Cortex of kidney (tissue), 1 donor: ENCODE data around the gene RNF103.
"Not testable (repeated sequence)": the region's sequence is repeated elsewhere in the genome, so short reads cannot be mapped to it uniquely, and the experiment has no call there.

Source experiments
- DNase-seq: peaks from one replicate; lab custom pipeline; 2025; lab: John Stamatoyannopoulos, UW

The RNF103 gene

GRCh38 chr2:86625096-86625495 is 1.4 kb upstream of the RNF103 start:
- no peak for DNase-seq

GRCh38 chr2:86624267-86624547 is 542 bp upstream of the RNF103 start:
- no peak for DNase-seq

GRCh38 chr2:86623043-86623493 is 597 bp downstream of the RNF103 start:
- DNase-seq = no peak

GRCh38 chr2:86622519-86623042 is 1.1 kb downstream of the RNF103 start:
- no peak for DNase-seq

- DNase-seq = no peak
These were observed 2.3 kb downstream of the RNF103 start for GRCh38 chr2:86621280-86621943.

GRCh38 chr2:86617738-86618137 is 5.9 kb downstream of the RNF103 start:
- DNase-seq = no peak

GRCh38 chr2:86617153-86617552 is 6.5 kb downstream of the RNF103 start:
- no peak for DNase-seq

GRCh38 chr2:86616502-86616901 is 7.2 kb downstream of the RNF103 start:
- no peak for DNase-seq

- no peak for DNase-seq
These were observed 8.1 kb downstream of the RNF103 start for GRCh38 chr2:86615596-86615995.

GRCh38 chr2:86613515-86613914 is 10.2 kb downstream of the RNF103 start:
- no peak for DNase-seq

- DNase-seq = no peak
These were observed 12.8 kb downstream of the RNF103 start for GRCh38 chr2:86610871-86611270.

GRCh38 chr2:86608832-86609410 is 14.7 kb downstream of the RNF103 start:
- DNase-seq = no peak

- no peak for DNase-seq
These were observed 19.8 kb downstream of the RNF103 start for GRCh38 chr2:86603905-86604304.

GRCh38 chr2:86598966-86599365 is 24.7 kb downstream of the RNF103 start:
- DNase-seq = no peak

GRCh38 chr2:86596118-86596517 is 27.5 kb downstream of the RNF103 start:
- no peak for DNase-seq

- no peak for DNase-seq
These were observed 30.4 kb downstream of the RNF103 start for GRCh38 chr2:86593266-86593665.

GRCh38 chr2:86592547-86593230 is 31.0 kb downstream of the RNF103 start:
- DNase-seq = no peak

- DNase-seq = not testable (repeated sequence)
These were observed 34.0 kb downstream of the RNF103 start for GRCh38 chr2:86589701-86590100.

GRCh38 chr2:86584151-86584913 is 39.3 kb downstream of the RNF103 start:
- DNase-seq = no peak

GRCh38 chr2:86580560-86580959 is 43.1 kb downstream of the RNF103 start:
- DNase-seq = no peak

- no peak for DNase-seq
These were observed 45.7 kb downstream of the RNF103 start for GRCh38 chr2:86577817-86578456.

- DNase-seq = no peak
These were observed 53.6 kb downstream of the RNF103 start for GRCh38 chr2:86570059-86570458.
